HUES6 (cell line): ENCODE data around the gene TRAM2.

Experiments used
- H3K27ac ChIP-seq: 2 replicates; pipeline ENCODE4 v1.7.0; 2013; ENCODE audit warnings: low read depth, mild to moderate bottlenecking, low read length, inconsistent platforms
- H3K27me3 ChIP-seq: 2 replicates; pipeline ENCODE4 v1.6.1; 2013; ENCODE audit warnings: low read length; ENCODE audit not compliant: control insufficient read depth, insufficient read depth
- H3K36me3 ChIP-seq: 2 replicates; pipeline ENCODE4 v1.6.1; 2013; ENCODE audit warnings: low read length; ENCODE audit not compliant: control insufficient read depth, insufficient read depth
- H3K4me1 ChIP-seq: 2 replicates; pipeline ENCODE4 v1.6.1; 2013; ENCODE audit warnings: low read length; ENCODE audit not compliant: control insufficient read depth, insufficient read depth
- H3K4me3 ChIP-seq: 2 replicates; pipeline ENCODE4 v1.5.1; 2013; ENCODE audit warnings: low read depth, low read length
- H3K9ac ChIP-seq: one replicate; pipeline ENCODE4 v1.6.1; 2013; ENCODE audit warnings: mild to moderate bottlenecking, low read length
- H3K9me3 ChIP-seq: 2 replicates; pipeline ENCODE4 v1.6.1; 2013; ENCODE audit warnings: low read depth, low read length; ENCODE audit not compliant: control insufficient read depth, insufficient read depth

TRAM2 gene

DNA sequence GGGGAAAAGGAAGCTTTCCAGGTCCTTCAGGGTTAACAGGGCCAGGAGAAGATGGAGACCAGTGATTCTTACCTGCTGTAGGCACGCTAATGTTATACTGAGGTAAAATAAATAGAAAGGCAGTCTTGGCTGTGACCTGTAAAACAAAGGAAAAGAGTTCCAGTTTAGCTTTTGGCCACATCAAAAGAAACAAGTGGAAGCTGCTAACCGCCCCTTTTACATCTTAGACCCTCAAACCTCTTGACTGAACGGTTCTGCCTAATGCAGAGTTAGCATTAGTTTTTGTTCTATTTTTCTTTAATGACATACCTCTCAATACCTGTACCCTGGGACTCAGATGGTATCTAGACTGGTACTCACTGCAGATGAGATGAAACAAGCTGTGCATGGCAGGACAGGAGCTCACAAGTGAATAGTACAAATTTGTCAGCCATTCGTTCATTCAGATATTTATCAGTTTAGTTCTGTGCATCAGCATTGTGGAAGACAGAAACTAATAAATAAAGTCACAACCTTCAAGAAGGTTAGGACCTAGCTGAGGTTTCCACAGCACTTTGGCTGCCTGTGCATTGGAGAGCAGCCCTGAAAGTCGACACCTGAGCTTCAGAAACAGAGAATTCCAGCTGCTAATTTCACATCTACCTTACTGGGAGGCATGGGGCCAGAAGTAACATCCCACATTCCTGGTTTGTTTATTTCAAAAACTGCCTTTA is 41.0 kb downstream of the TRAM2 start:
- Histone ChIP-seq H3K27ac (no peak overlapping the region), H3K9ac (no peak overlapping the region), H3K9me3 (no peaks in the 10 kb centered on the region), H3K36me3 (peaks cover 13% of the 10 kb centered on the region; the same call in 1 of the 2 replicates), H3K4me1 (peaks cover 33% of the 10 kb centered on the region), H3K27me3 (no peaks in the 10 kb centered on the region), H3K4me3 (no peak overlapping the region)

GRCh38 chr6:52534966-52535390 is 41.9 kb downstream of the TRAM2 start:
- Histone ChIP-seq H3K9ac (no peak overlapping the region), H3K27me3 (no peaks in the 10 kb centered on the region), H3K4me3 (no peak overlapping the region), H3K27ac (no peak overlapping the region), H3K9me3 (no peaks in the 10 kb centered on the region), H3K36me3 (peaks cover 16% of the 10 kb centered on the region; the same call in 1 of the 2 replicates), H3K4me1 (peaks cover 24% of the 10 kb centered on the region; the same call in 1 of the 2 replicates)

GRCh38 chr6:52534363-52534762 is 42.5 kb downstream of the TRAM2 start:
- Histone ChIP-seq H3K9ac (no peak overlapping the region), H3K9me3 (no peaks in the 10 kb centered on the region), H3K27ac (no peak overlapping the region), H3K36me3 (peaks cover 18% of the 10 kb centered on the region; the same call in 1 of the 2 replicates), H3K4me3 (no peak overlapping the region), H3K27me3 (no peaks in the 10 kb centered on the region), H3K4me1 (peaks cover 18% of the 10 kb centered on the region; the same call in 1 of the 2 replicates)

- peaks cover 13% of the 10 kb centered on the region; the same call in 1 of the 2 replicates for H3K4me1 ChIP-seq
- no peaks in the 10 kb centered on the region for H3K27me3 ChIP-seq
- no peak overlapping the region for H3K4me3 ChIP-seq
- H3K9me3 ChIP-seq, result no peaks in the 10 kb centered on the region
- peaks cover 19% of the 10 kb centered on the region; the same call in 1 of the 2 replicates for H3K36me3 ChIP-seq
- H3K27ac ChIP-seq, result no peak overlapping the region
- H3K9ac ChIP-seq, result no peak overlapping the region
Observed at GRCh38 chr6:52533491-52533890, 43.4 kb downstream of the TRAM2 start.

GRCh38 chr6:52532457-52532856 is 44.4 kb downstream of the TRAM2 start:
- no peak overlapping the region for H3K4me3 ChIP-seq
- H3K36me3 ChIP-seq, result peaks cover 19% of the 10 kb centered on the region; the same call in 1 of the 2 replicates
- H3K27me3 ChIP-seq, result no peaks in the 10 kb centered on the region
- H3K27ac ChIP-seq, result no peak overlapping the region
- H3K9ac ChIP-seq, result no peak overlapping the region
- peaks cover 13% of the 10 kb centered on the region; the same call in 1 of the 2 replicates for H3K4me1 ChIP-seq
- no peaks in the 10 kb centered on the region for H3K9me3 ChIP-seq

DNA sequence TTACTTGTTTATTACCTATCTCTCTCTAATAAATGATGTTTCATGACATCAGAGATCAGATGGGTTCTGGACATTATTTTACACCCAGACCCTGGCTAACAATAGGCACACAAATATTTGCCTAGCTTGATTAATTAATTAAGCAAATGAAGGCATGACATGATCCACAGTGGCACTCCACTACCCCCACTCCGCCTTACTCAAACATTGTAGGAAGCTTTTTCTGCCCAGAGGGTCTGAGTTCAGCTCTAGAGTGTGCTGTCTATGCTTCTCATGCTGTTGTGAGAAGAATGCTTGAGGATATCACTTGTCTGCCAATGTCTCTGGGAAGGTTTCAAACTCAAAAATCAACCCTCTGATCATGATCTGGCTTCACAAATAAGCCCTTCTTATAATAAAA is 45.0 kb downstream of the TRAM2 start:
- Histone ChIP-seq H3K27me3 (no peaks in the 10 kb centered on the region), H3K4me3 (no peak overlapping the region), H3K4me1 (peaks cover 10% of the 10 kb centered on the region; the same call in 1 of the 2 replicates), H3K9me3 (no peaks in the 10 kb centered on the region), H3K36me3 (peaks cover 19% of the 10 kb centered on the region; the same call in 1 of the 2 replicates), H3K9ac (no peak overlapping the region), H3K27ac (no peak overlapping the region)

DNA sequence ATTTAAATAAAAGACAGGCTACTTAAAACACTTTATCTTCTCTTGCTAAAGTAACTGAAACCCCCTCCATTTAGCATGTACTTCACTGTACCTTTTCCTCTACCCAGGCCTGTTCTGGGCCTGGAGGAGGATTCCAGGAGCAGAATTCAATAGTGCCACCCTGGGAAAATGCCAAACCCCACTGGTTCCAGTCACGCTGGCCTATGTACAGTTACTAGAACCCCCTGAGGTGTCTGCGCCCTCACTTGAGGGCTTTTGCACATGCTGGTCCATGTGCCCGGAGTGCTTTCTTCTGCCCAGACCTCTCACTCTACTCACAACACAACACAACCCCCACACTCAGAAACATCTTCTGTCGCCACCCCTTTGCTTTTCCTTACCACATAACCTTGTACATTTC is 45.5 kb downstream of the TRAM2 start:
- Histone ChIP-seq H3K9me3 (no peaks in the 10 kb centered on the region), H3K4me3 (no peak overlapping the region), H3K4me1 (peaks cover 6% of the 10 kb centered on the region; the same call in 1 of the 2 replicates), H3K36me3 (peaks cover 19% of the 10 kb centered on the region; the same call in 1 of the 2 replicates), H3K27me3 (no peaks in the 10 kb centered on the region), H3K27ac (no peak overlapping the region), H3K9ac (no peak overlapping the region)

DNA sequence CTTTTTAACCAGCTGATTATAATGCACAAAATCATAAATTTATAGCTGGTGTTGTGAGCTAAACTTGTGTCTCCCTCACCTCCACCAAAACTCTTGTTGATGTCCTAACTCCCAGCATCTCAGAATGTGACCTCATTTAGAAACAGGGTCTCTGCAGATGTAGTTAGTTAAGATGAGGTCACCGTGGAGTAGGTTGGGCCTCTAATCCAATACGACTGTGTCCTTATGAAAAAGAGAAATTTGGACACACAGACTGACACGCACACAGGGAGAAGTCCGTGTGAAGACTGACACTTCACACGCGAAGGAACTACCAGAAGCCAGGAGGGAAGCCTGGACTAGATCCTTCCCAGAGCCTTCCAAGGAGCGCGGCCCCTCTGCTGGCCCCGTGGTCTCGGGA is 46.5 kb downstream of the TRAM2 start:
- Histone ChIP-seq H3K27ac (no peak overlapping the region), H3K4me1 (no peaks in the 10 kb centered on the region), H3K4me3 (no peak overlapping the region), H3K9ac (no peak overlapping the region), H3K9me3 (no peaks in the 10 kb centered on the region), H3K27me3 (no peaks in the 10 kb centered on the region), H3K36me3 (peaks cover 18% of the 10 kb centered on the region; the same call in 1 of the 2 replicates)

DNA sequence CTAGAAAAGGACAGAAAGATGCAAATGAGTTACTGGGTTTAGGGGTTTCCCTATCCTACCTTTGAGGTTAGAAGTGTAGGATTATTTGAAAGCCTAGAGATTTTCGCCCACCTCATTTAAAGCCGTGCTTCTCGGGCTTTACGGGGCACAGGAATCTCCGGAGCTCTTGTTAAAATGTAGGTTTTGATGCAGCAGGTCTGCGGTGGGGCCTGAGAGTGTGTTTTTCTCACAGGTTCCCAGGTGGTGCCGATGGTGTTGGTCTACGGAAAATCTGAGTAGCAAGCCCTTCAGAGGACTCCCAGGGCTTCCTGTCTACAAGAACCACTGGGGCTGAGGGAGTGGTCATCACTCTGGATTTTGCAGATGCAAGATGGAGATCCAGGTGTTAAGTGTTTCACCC is 47.5 kb downstream of the TRAM2 start:
- Histone ChIP-seq H3K9me3 (no peaks in the 10 kb centered on the region), H3K27ac (no peak overlapping the region), H3K27me3 (no peaks in the 10 kb centered on the region), H3K4me3 (no peak overlapping the region), H3K36me3 (peaks cover 7% of the 10 kb centered on the region; the same call in 1 of the 2 replicates), H3K9ac (no peak overlapping the region), H3K4me1 (no peaks in the 10 kb centered on the region)

DNA sequence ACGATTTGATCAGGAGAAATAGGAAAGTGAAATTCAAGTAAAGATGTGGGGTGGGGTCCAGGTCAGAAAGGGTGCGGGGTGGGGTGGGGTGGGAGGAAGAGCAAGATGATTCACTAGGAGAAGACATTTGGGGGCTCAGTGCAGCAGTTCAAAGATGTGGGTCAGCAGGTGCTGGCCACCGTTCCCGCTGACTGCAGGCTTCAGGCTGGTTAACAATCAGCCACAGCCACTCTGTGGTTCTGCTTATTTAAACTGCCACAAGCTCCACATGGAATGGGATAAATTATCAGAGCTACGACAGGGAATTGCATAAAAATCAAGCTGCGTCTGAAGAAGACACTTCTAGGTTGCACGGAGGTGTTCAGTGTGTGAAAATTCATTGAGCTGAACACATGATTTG is 49.4 kb downstream of the TRAM2 start:
- no peaks in the 10 kb centered on the region for H3K9me3 ChIP-seq
- no peak overlapping the region for H3K9ac ChIP-seq
- no peaks in the 10 kb centered on the region for H3K4me1 ChIP-seq
- H3K27ac ChIP-seq, result no peak overlapping the region
- no peaks in the 10 kb centered on the region for H3K27me3 ChIP-seq
- H3K4me3 ChIP-seq, result no peak overlapping the region
- H3K36me3 ChIP-seq, result peaks cover 6% of the 10 kb centered on the region; the same call in 1 of the 2 replicates

GRCh38 chr6:52526634-52527033 is 50.2 kb downstream of the TRAM2 start:
- Histone ChIP-seq H3K4me1 (no peaks in the 10 kb centered on the region), H3K27me3 (no peaks in the 10 kb centered on the region), H3K9me3 (no peaks in the 10 kb centered on the region), H3K9ac (no peak overlapping the region), H3K27ac (no peak overlapping the region), H3K36me3 (peaks cover 6% of the 10 kb centered on the region; the same call in 1 of the 2 replicates), H3K4me3 (no peak overlapping the region)
